Activated CD4-positive, alpha-beta T cell treated with anti-CD3 and anti-CD28 coated beads, Interleukin-2, Interleukin-6, amounts not matched to agents 100 ng/mL and 50 ng/mL, durations not matched to agents 16 hours and 8 hours (primary cell): ENCODE results near the gene SLC52A3.
A peak's percentile ranks its signal among the peaks of the same experiment; 100 is the strongest.

Experiments used
- DNase-seq: peaks from one replicate; pipeline ENCODE4 v3.0.0-alpha.2; 2020

Gene SLC52A3

GRCh38 chr20:764255-764654 is 4.0 kb downstream of the SLC52A3 start:
- no peak for DNase-seq

- no peak for DNase-seq
These were observed 6.6 kb downstream of the SLC52A3 start for GRCh38 chr20:761418-762381.

GRCh38 chr20:760751-761417 is 7.4 kb downstream of the SLC52A3 start:
- DNase-seq = peak; percentile 67

GRCh38 chr20:757506-757905 is 10.8 kb downstream of the SLC52A3 start:
- DNase-seq = no peak

GRCh38 chr20:755941-756340 is 12.4 kb downstream of the SLC52A3 start:
- DNase-seq = no peak

GRCh38 chr20:754904-755303 is 13.4 kb downstream of the SLC52A3 start:
- DNase-seq = no peak

- DNase-seq = no peak
These were observed 14.2 kb downstream of the SLC52A3 start for GRCh38 chr20:753897-754635.

GRCh38 chr20:753136-753535 is 15.2 kb downstream of the SLC52A3 start:
- DNase-seq = no peak

- DNase-seq = no peak
These were observed 16.0 kb downstream of the SLC52A3 start for GRCh38 chr20:752291-752690.

- no peak for DNase-seq
These were observed 16.5 kb downstream of the SLC52A3 start for GRCh38 chr20:751761-752160.

- DNase-seq = no peak
These were observed 17.5 kb downstream of the SLC52A3 start for GRCh38 chr20:750801-751200.

GRCh38 chr20:745683-746301 is 22.5 kb downstream of the SLC52A3 start:
- DNase-seq = no peak

- DNase-seq = no peak
These were observed 26.1 kb downstream of the SLC52A3 start for GRCh38 chr20:742156-742555.

- no peak for DNase-seq
These were observed 26.7 kb downstream of the SLC52A3 start for GRCh38 chr20:741620-742019.

- no peak for DNase-seq
These were observed 28.1 kb downstream of the SLC52A3 start for GRCh38 chr20:740162-740561.

GRCh38 chr20:739736-740135 is 28.6 kb downstream of the SLC52A3 start:
- no peak for DNase-seq

- no peak for DNase-seq
These were observed 34.4 kb downstream of the SLC52A3 start for GRCh38 chr20:733861-734260.

- no peak for DNase-seq
These were observed 35.6 kb downstream of the SLC52A3 start for GRCh38 chr20:732727-733126.

- no peak for DNase-seq
These were observed 36.3 kb downstream of the SLC52A3 start for GRCh38 chr20:731891-732560.

- DNase-seq = no peak
These were observed 38.3 kb downstream of the SLC52A3 start for GRCh38 chr20:730005-730404.

GRCh38 chr20:728256-728944 is 39.9 kb downstream of the SLC52A3 start:
- DNase-seq = peak; percentile 58

- no peak for DNase-seq
These were observed 42.1 kb downstream of the SLC52A3 start for GRCh38 chr20:726160-726559.
